Measurements from ENCODE around the gene RGS7.
"Not testable (repeated sequence)": the region's sequence is repeated elsewhere in the genome, so short reads cannot be mapped to it uniquely, and the experiment has no call there.

The RGS7 gene

DNA sequence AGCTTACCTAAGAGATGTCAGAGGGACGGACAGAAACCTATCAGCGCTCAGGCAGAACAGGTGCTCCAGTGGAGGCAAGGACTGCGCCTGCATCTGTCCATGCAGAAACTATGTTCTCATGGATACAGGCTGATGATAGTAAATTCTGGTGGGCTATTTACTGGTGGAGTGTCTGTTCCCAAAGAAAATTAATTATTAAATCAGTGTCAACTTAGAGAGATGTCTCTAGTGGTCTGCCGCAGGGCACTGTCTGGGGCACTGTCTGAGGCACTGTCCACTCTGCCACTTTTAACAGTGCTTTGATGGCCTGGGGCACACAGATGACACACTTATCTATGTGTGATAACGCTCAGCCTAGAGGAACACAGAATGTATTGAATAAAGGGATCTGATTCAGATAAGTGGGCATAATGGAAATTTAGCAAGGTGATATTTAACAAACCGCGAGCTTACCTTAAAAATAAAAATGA, 148.1 kb downstream of the RGS7 start:
- no peak for DNase-seq

DNA sequence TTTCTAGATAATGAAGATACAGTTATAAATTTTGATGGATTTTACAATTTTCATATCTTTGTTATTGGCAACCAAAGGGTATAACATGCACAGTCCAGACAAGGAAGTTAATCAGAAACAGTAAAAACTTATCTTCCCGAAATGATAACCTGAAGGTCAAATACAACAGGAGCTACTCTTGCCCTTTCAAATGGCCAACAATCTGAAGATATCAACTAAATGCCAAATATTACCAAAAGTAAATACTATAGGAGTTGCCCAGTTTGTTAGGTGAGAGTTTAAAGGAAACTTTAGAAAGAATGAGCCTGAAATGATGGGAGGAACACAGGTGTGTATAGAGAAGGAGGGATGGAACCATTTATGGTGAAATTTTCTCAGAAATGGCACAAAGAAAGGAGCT, 153.2 kb downstream of the RGS7 start:
- DNase-seq: no peak

DNA sequence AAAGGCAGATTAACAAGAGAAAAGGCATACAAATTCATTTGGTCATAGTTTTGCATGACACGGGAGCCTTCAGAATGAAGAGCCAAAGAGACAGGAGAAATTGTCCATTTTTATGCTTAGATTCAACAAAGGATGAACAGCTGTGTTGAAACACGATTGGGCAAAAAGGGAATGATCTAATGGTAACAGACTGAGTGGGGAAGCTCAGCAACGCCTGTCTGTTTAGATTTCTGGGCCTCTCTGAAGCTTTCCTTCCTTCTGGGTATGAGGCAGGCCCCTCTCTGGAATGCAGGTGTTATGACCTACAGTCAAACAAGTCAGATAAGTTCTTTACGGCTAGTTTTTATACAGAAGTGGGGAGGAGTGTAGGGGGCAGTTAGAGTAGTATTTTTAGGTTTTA, 154.6 kb downstream of the RGS7 start:
- no peak for DNase-seq

DNA sequence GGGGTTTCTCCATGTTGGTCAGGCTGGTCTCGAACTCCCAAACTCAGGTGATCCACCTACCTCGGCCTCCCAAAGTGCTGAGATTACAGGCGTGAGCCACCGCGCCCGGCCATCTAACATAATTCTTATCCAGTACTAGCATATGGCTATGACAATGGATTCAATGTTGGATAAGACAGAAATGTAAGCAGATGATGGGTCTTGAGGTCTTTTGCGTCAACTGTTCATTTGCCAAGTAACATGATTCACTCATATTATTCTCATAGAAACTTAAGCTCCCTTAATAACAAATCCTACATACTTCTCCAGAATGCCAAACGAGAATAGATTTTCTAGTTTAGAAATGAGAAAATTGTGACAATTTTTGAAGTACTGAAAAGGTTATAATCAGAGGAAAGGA, 170.3 kb downstream of the RGS7 start:
- no peak for DNase-seq

DNA sequence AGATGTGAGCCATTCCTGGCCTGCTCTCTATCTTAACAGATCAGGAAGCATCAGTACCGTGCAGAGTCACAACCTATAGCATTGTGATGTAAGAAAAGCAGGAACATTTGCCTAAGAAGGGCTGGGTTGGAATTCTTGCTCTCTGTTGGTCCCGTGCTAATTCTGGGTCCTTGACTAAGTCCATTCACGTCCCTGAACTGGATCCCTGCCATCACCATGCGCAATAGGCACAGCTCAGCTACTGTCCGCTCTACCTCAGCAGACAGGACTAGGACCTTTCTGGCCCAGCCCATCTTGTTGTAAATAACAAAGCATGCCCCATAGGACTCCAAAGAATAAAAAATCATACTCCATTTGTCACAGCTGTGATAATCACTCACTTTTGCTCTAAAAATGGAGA, 175.0 kb downstream of the RGS7 start:
- DNase-seq: no peak

DNA sequence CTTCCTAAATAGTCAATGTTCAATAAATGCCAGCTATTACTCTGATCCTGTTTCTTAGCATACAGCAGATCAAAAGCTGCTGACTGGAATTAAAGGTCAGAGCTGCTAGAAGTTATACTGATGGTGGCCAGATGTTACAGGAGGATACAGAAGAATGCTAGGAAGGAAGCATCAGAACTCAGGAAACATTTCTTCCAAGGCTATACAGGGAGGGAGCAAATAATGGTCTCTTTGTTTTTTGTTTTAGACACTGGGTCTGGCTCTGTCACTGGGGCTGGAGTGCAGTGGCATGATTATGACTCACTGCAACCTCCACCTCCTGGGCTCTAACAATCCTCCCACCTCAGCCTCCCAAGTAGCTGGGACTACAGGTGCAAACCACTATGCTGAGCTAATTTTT, 175.5 kb downstream of the RGS7 start:
- no peak for DNase-seq

DNA sequence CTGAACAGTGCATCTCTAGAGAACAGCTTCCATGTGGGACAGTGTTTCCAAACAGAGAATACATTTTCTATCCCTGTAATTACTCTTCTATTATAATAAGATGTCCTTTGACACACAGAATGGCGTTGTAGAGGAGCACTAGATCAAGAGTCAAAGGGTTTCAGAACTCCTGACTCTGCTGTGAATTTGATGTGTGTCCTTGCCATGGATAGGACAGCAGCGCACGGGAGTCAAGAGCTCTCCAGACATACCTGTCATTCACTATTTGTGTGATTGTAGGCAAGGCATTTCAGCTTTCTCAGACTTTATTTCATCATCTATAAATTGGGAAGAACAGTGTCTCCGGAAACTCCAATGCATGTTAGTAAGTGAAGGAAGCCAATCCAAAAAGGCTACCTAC, 176.4 kb downstream of the RGS7 start:
- no peak for DNase-seq

DNA sequence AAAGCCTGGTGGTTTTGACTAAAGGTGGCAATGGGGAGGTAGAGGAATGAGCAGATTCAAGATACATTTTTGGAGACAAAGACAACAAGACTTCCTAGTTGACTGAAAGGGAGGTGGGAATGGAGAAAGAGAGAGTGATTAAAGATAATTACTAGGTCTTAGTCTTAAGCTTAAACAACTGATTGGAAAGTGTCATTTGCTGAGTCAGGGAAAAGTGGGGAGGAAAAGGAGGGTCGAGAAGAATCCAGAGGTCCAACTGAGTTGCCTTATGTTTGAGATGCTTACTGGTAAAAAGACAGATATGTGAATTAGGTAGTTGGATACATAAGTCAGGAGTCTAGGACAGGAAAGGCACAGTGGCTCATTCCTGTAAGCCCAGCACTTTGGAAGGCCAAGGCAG, 179.3 kb downstream of the RGS7 start:
- DNase-seq: no peak

DNA sequence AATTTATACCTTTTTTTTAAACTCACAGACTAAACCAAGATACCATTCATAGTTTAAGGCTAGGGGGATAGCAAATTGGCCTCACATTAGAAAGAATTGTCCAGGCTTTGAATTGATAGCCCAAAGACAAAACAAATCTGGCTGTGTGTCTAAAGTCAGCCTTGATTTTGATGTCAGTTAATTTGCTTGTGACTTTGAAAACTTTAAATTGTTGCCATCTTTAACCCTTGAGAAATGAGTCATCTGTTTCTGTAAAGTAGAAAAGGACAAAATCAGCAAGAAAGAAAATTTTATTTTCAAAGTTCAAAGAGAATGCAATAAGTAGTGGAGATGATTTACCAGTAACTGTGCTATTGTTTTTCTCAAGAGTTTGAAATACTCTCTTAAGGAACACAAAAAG, 184.5 kb downstream of the RGS7 start:
- no peak for DNase-seq

DNA sequence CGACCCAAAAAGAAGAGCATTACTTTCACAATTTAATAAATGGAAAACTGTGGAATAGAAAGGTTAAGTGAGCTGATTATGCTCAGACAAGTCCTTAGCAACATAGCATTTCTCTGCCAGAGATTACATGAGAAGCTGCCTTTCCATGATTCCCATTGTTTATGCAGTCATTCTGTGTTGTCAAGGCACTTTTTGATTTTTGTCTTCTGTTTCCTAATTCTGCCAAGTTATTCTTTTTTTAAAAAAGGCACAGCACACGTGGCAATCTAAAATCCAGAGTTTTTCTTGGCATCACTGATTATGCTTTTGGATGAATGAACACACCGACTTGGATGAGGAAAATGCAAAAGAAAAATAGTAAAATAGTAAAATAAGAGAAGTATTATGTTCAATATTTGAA, 185.0 kb downstream of the RGS7 start:
- DNase-seq: no peak

DNA sequence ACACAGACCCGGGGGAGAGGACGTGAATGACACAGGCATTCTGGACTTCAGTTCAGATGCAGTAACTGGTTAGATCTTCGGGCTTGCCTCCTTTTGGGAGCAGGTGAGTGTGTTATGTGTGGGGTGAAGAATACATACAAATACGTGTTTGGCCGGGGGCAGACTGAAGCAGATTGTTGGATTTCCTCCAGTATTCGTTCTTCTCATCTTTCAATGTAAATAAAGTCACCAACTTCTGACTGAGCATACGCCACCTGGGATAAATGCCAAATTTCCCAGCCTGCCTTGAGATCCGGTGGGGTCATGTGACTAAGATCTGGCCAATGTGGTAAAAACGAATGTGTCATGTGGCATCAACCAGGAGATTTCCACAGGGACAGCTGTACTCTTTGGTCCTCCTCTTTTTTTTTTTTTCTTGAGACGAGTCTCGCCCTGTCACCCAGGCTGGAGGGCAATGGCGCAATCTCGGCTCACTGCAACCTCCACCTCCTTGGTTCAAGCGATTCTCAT, 189.8 kb downstream of the RGS7 start:
- DNase-seq: no peak

DNA sequence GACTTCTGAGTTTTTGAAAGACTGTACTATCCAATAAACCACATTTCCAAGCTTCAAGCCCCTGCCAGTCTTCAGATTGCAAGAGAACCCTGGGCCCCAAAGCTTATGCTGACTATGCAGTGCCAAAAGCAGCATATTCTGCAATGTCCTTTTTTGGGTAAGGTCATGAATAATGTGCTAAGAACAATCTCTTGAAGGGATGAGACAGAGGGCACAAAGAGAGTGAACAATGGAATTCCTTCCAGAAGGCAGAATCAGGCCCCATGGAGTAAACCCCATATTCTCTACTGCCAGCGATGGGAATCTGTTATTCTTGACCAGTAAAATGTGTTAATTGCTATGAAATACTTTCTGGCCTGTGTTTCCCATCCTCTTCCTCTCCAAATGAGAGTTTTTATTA, 190.4 kb downstream of the RGS7 start:
- no peak for DNase-seq

DNA sequence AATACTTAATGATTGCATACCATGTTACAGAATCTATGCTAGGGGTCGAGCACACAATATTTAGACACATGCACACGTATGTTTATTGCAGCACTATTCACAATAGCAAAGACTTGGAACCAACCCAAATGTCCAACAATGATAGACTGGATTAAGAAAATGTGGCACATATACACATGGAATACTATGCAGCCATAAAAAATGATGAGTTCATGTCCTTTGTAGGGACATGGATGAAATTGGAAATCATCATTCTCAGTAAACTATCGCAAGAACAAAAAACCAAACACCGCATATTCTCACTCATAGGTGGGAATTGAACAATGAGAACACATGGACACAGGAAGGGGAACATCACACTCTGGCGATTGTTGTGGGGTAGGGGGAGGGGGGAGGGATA, 191.7 kb downstream of the RGS7 start:
- not testable (repeated sequence) for DNase-seq

DNA sequence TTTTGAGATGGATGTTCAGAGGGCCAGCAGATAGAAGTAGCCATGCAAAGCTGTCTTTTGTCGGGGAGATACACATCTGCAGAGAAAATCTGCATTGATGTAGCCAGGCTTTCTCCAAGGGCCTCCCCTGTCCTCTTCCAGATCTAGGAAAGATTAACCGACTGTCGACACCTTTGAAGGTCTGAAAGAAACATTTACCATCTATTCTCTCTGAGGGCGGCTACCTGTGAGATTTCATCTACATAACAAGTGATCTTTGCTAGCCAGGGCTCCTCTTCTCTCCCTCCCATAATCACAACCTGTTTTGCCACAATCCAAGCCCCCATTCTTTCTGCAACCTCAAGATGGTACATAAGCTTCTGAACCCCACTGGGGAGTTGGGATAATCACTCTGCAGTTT, 193.6 kb downstream of the RGS7 start:
- no peak for DNase-seq

DNA sequence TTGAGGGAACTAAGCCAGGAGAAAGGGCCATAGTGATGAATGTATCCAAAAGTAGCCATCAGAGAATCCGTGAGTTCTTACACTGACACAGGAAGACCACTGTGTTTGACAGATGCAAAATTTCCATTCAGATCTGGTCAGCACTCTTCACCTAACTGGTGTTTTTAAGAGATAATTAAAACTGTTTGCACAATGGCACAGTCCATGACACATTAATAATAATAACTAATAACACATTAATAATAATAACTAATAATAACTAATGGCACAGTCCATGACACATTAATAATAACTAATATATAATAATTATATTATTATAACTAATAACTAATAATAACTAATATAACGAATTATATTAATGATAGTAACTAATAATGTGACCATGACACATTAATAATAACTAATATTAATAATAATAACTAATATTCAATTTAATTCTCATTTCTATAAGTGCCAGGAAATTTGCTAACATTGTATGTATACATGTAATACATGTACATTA, 195.8 kb downstream of the RGS7 start:
- DNase-seq: no peak

DNA sequence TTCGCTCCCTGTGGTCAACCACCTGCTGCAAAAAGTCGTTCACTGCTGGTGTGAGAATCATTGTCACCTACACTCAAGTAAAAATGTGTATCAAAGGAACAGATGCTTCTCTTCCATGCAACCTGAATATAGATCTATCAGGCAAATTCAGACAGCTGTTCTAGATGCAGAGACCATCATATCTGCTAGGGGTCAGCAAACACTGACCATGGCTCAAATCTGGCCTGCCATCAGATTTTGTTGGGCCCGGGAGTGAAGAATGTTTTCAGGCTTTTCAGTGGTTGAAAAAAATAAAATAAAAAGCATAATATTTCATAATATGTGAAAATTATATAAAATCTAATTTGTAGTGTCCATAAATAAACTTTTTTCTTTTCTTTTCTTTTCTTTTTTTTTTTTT, 199.6 kb downstream of the RGS7 start:
- DNase-seq: no peak

DNA sequence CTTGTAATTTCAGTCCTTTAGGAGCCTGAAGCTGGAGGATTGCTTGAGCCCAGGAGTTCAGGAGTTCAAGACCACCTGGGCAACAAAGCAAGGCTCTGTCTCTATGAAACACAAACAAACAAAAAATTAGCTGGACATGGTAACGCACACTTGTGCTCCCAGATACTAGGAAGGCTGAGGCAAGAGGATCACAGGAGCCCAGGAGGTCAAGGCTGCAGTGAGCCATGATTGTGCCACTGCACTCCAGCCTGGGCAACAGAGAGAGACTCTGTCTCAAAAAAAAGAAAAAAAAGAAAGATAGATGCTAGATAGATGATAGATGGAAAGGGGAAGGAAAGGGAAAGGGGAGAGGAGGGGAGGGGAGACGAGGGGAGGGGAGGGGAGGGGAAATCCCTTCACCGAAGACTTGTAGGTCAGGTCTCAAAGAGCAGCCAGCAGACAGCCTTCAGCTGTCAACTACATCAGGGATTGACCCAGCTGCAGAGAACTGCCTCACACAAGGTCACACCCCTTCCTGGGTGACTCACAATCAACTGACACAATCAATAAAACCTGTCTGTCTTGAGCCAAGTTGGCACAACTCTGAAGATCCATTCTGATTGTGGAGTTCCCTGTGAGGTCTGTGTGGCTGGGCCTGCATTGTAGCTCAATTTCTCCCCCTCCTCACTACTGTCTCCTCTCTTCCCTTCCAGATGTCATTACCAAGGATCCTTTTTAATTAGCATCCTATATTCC, 200.6 kb downstream of the RGS7 start:
- no peak for DNase-seq

DNA sequence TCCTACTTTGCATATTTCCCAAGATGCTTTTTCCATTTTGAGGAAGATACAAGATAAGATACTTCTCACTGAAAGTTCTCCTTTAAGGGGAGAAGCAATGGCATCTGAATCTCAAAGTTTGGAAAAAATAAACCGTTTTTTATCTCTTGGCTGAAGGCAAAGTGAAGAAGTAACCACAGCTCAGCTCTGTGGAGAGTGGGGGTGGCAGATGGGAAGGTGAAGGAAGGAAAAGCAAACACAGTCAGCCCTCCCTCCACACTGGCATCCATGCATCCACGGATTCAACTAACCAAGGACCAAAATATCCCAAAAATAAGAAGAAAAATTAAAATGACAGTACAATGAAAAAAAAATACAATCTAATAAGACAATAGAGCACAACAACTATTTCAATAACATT, 211.1 kb downstream of the RGS7 start:
- DNase-seq: no peak

DNA sequence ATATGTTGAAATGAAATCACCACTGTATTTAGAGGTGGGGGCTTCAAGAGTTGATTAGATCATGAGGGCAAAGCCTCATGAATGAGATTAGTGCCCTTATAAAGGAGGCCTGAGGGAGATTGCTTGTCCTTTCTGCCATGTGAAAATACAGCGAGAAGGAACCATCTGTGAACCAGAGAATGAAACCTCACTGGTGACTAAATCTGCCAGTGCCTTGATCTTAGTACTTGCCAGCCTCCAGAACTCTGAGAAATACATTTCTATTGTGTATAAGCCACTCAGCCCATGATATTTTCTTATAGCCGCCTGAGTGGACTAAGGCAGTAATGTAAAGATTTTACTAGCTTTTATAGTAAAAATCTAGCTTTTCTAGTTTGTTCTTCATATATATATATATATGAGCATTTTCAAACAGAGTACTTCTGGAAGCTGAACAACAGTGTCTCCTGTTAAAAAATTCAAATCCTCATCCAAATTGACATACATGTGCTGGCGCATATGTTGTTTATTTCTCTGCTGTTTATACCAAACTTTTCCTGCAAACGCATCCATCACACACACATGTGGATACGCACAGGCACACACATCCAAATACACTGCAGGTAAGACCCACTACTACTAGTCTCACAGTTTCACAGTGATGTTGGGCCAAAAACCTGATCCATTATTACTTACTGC, 213.1 kb downstream of the RGS7 start:
- DNase-seq: no peak

DNA sequence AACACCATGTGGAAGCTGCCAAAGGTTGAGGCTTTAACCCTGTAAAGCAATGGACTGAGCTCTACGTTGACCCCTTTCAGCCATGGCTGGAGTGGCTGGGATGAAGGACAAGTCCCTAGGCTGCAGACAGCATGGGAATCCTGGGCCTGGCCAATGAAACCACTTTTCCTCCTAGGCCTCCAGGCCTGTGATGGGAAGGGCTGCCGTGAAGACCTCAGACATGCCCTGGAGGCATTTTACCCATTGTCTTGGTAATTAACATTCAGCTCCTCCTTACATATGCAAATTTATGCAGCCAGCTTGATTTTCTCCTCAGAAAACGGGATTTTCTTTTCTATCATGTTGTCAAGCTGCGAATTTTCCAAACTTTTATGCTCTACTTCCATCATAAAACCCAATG, 214.5 kb downstream of the RGS7 start:
- no peak for DNase-seq

DNA sequence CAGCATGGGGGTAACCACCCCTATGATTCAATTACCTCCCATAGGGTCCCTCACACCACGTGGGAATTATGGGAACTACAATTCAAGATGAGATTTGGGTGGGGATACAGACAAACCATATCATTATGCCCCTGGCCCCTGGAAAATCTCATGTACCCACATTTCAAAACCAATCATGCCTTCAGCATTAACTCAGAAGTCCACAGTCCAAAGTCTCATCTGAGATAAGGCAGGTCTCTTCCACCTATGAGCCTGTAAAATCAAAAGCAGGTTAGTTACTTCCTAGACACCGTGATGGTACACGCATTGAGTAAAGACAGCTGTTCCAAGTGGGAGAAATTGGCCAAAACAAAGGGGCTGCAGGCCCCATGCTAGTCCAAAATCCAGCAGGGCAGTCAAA, 215.4 kb downstream of the RGS7 start:
- not testable (repeated sequence) for DNase-seq

DNA sequence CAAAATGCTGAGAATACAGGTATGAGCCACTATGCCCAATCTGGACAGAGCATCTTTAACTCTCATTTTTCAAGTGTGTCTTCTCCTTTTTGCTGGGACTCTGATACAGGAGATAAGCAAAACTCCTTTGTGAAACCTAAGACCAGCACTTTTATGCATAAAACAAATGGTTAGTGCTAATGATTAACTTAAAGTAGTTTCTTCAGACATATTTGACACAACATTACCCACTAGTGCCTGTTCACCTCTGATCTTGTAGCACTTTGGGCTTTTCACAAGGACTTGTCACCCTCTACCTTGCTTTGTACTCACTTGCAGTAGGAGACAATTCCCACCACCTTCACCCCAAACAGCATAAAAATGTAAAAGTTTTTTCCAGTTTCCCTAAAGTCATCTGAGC, 216.3 kb downstream of the RGS7 start:
- no peak for DNase-seq

DNA sequence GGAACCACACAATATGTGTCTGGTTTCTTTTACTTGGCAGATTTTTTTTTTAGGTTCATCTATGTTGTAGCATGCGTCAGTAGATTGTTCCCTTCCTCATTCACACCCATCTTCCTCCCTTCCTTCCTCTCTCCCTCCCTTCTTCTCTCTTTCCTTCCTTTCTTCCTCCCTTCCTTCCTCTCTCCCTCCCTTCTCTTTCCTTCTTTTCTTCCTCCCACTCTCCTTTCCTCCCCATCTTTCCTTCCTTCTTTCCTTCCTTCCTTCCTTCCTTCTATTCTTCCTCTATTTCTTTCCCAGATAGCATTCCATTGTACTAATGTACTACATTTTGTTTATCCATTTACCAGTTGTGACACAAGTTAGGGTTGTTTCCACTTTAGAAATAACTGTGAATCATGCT, 218.0 kb downstream of the RGS7 start:
- DNase-seq: no peak

DNA sequence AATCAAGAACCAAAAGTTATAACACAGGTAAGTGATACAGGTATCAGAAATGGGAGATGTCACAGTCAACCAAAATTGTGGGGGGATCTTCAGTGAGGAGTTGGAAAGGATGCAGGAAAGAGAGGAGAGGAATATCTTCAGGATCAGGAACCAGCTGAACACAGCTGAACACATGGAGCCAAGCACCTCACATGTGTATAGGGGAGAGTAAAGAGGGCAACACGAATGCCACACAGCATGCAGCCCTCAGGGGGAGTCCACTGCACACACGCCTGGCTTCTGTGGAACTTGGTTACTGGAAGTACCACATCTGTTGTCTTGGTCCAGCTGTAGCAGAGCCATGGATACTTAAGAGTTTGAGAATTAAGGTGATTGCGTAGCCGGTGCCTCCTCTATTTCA, 218.8 kb downstream of the RGS7 start:
- DNase-seq: no peak
